ENCODE data around the gene C9orf72.

Gene C9orf72

DNA sequence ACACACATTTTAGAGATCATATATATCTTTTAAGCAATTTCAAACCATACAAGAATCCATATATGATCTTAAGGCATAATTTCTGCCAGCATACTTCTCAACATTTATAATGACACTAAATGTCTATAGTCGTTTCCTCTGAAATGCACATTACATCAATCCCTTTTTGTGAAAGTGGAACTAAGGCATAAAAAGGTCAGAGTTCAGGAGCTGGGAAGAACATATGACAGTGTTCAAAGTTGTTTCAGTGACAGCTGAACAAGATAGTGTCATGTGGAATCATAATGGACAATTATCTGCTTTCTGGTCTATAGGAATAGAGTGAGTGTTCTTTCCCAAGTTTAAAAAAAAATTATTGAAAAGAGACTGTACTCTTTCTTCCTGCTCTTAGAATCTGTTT lies 41.2 kb downstream of the C9orf72 start:
- Mint-ChIP-seq H3K36me3 (ENCODE audit: insufficient read depth) (peaks cover 3% of the 10 kb centered on the region), H3K9me3 (no peaks in the 10 kb centered on the region), H3K4me3 (no peak overlapping the region), H3K4me1 (peaks cover 17% of the 10 kb centered on the region), H3K27ac (ENCODE audit: low read depth) (no peak overlapping the region), H3K27me3 (no peaks in the 10 kb centered on the region)
- no peak for DNase-seq (ENCODE audit: low spot score in 2 of 2)
- no peak for ATAC-seq (replicated peaks; ENCODE audit: extremely low read depth, poor library complexity, severe bottlenecking)

DNA sequence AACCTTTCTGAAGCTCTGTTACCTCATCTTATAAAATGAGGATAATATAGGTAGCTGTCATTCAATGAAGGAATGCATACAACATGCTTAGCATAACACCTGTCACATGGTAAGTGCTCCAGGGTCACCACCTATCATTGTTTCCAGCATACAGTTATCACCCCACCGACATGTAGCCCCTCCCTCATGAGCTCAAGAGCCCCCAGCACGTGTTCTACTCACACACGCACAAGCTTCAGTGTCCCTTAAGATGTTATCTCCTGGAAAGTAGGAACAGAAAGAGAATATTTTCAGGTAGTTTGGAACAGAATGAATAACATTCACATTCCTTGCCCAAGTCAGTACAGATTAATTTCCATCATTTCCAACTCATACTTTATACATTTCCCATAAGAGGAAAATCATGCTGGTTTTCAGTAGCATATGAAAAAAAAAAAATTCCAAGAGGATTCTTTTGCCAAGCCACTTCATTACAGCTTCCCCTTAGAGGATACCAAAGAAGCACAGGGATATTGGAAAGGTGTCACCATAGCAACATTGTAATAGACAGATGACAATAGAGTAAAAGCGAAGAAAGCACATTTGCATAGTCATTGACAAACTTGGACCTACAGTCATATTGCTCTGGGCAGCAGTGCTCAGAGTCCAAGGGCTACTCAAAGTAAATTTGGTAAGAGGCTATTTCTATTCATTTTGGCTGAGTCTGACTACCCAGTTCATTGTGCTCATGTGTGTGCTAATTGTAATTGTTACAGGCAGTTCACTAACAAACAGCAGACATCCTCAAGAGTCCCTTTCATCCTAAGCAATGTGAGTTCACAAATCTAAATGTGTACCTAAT lies 42.1 kb downstream of the C9orf72 start:
- no peak overlapping the region for H3K4me3 Mint-ChIP-seq
- H3K27me3 Mint-ChIP-seq = no peaks in the 10 kb centered on the region
- no peaks in the 10 kb centered on the region for H3K9me3 Mint-ChIP-seq
- DNase-seq (ENCODE audit: low spot score in 2 of 2) = no peak
- peaks cover 3% of the 10 kb centered on the region for H3K36me3 Mint-ChIP-seq (ENCODE audit: insufficient read depth)
- ATAC-seq (replicated peaks; ENCODE audit: extremely low read depth, poor library complexity, severe bottlenecking) = no peak
- peaks cover 17% of the 10 kb centered on the region for H3K4me1 Mint-ChIP-seq
- no peak overlapping the region for H3K27ac Mint-ChIP-seq (ENCODE audit: low read depth)

DNA sequence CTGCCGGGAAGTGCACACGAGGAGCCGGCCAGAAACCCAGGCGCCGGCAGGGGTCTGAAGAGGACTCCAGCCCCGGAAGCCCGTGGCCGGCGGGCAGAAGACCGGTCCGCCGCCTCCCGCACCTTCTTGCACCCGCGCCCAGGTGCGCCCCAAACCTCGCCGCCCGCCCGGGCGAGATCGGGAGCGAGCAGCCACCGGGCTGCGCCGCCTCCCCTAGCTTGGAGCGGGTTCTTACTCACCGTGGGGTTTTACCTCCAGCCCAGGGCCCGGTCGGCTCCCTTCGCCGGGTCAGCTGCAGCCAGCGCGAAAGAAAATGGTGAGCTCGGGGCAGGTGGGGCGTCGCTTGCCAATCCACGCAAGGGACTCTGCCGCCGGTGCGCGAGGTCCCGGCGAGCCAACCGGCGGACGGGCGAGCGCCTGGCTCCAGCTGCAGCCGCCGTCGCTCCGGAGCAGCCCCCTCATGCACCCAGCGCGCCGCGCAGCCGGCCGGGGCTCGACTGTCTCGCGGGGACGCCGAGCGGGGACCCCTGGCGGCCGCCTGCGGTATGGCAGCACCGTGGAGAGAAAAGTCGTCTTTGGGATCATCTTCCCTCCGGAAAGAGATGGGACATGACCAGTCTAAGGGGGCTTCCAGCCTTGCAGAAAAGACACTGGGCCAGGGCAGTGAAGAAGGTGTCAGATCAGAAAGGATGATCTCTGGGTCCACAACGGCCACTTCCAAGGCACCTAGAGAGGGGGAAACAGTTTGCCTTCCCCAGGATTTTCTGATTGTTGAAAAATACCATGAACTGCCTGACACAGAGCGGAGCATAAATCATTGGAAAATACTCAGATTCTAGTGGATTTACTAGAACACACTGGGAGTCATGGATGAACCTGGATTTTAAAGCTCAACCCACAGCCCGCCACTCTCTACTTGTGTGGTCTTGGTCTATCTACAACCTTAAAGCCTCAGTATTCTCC lies 43.7 kb downstream of the C9orf72 start, which contains the start of gene MOB3B:
Gene MOB3B, minus strand, starts transcription at position 499 of the 963 bp plus-strand sequence. CDS start 74,264 bp downstream, outside the sequence.
- peak; percentile 78 for ATAC-seq (replicated peaks; ENCODE audit: extremely low read depth, poor library complexity, severe bottlenecking)
- H3K27me3 Mint-ChIP-seq = no peaks in the 10 kb centered on the region
- peaks cover 17% of the 10 kb centered on the region for H3K4me1 Mint-ChIP-seq
- H3K36me3 Mint-ChIP-seq (ENCODE audit: insufficient read depth) = peaks cover 3% of the 10 kb centered on the region
- no peak within 1 kb of the TSS for H3K27ac Mint-ChIP-seq (ENCODE audit: low read depth)
- no peaks in the 10 kb centered on the region for H3K9me3 Mint-ChIP-seq
- DNase-seq (ENCODE audit: low spot score in 2 of 2) = peak; percentile 57 to 69
- peak within 1 kb of the TSS; percentile 85 for H3K4me3 Mint-ChIP-seq

DNA sequence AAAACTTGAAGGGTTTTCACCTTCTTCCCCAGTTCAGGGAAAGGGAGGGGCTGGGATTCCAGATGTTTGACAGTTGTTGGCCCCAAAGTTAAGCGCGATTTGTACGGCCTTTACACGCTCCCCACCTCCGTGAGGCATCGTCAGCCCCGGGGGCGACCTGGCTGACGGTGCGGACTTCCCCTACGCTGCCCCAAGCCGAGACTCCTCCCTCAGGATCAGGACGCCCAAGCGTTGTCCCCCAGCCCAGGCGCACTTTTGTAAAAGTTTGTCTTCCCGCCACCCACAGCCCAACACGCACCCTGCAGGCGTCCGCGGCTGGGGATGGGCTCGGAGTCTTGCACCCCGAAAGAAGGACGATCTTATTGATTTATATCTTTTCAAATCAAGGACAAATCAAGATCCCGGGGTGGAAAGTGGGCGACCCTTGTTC lies 44.4 kb downstream of the C9orf72 start:
- peak; percentile 60 for ATAC-seq (replicated peaks; ENCODE audit: extremely low read depth, poor library complexity, severe bottlenecking)
- Mint-ChIP-seq H3K27me3 (no peaks in the 10 kb centered on the region), H3K27ac (ENCODE audit: low read depth) (no peak overlapping the region), H3K4me1 (peaks cover 17% of the 10 kb centered on the region), H3K9me3 (no peaks in the 10 kb centered on the region), H3K36me3 (ENCODE audit: insufficient read depth) (peaks cover 3% of the 10 kb centered on the region), H3K4me3 (peak overlapping the region; percentile 85)
- peak; percentile 14 to 22 for DNase-seq (ENCODE audit: low spot score in 2 of 2)

DNA sequence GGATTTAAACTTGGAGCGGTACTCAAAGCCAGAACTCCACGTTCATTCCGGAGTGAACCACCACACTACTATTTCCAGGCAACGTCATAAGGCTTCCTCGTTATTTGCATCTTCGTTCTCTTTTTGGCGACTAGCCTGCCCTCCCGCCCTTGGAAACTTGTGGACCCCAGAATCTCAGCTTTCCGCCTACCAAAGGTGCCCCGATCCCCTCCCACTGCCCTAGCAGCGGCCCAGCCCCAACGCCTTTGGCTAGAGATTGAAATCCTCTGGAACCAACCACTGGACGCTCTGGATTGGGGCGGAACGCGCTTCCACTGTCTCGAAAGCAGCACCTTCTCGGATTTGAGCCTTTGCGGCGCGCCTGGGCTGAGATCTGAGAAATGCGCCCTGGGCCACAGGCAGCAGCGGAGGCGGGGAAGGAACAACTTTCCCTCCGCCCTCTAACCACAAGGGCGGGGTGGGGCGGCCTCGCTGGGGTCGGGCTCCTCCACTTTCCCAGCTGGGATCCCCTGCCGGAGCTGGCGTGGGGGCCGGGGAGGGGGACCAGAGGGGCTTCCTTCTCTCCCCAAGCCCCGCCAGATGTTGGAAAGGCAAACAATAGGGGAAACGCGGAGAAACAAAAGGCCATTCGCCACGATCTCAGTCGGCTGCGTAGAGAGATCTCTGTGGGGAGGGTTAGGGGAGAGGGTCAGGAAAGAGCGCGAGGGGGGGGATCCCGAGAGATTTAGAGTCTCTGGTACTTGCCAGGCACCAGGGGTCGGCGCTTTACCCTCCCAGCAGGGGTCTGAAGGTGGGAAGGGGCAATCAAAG lies 45.0 kb downstream of the C9orf72 start:
- H3K4me1 Mint-ChIP-seq = peaks cover 17% of the 10 kb centered on the region
- H3K27ac Mint-ChIP-seq (ENCODE audit: low read depth) = no peak overlapping the region
- peak in 1 of 2 donors; percentile 25 for DNase-seq (ENCODE audit: low spot score in 2 of 2)
- H3K4me3 Mint-ChIP-seq = peak overlapping the region; percentile 85
- no peaks in the 10 kb centered on the region for H3K9me3 Mint-ChIP-seq
- ATAC-seq (replicated peaks; ENCODE audit: extremely low read depth, poor library complexity, severe bottlenecking) = peak; percentile 60
- no peaks in the 10 kb centered on the region for H3K27me3 Mint-ChIP-seq
- peaks cover 3% of the 10 kb centered on the region for H3K36me3 Mint-ChIP-seq (ENCODE audit: insufficient read depth)

DNA sequence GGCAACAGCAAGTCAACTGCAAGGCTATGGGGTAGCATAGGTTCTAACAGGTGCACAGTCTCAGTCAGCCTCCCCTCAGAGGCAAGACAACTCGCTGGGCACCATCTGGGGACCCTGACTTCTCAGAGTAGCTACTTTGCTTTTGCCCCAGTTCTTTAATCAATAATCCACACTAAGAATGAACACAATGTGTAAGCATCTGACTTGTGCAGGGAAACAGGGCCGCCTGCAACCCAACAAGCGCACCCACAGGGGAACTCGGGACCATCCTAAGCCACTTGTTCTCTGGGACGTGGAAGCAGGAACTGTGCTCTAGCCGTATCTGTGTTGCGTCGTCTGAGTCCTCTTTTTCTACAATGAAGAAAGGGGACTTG lies 45.6 kb downstream of the C9orf72 start:
- Mint-ChIP-seq H3K27ac (ENCODE audit: low read depth) (no peak overlapping the region), H3K36me3 (ENCODE audit: insufficient read depth) (peaks cover 3% of the 10 kb centered on the region), H3K9me3 (no peaks in the 10 kb centered on the region), H3K27me3 (no peaks in the 10 kb centered on the region), H3K4me1 (peaks cover 17% of the 10 kb centered on the region), H3K4me3 (peak overlapping the region; percentile 85)
- DNase-seq (ENCODE audit: low spot score in 2 of 2) = no peak
- ATAC-seq (replicated peaks; ENCODE audit: extremely low read depth, poor library complexity, severe bottlenecking) = no peak

DNA sequence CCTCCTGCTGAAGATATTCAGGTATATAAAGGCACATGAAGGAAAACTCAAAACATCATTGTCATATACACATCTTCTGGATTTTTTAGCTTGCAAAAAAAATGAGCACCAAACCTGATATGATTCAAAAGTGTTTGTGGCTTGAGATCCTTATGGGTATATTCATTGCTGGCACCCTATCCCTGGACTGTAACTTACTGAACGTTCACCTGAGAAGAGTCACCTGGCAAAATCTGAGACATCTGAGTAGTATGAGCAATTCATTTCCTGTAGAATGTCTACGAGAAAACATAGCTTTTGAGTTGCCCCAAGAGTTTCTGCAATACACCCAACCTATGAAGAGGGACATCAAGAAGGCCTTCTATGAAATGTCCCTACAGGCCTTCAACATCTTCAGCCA lies 49.0 kb downstream of the C9orf72 start, which contains the start of gene IFNK:
Gene IFNK, plus strand, starts transcription at position 55 of the 400 bp plus-strand sequence. Its CDS starts 47 bp downstream, at position 102.
- no peak within 1 kb of the TSS for H3K27ac Mint-ChIP-seq (ENCODE audit: low read depth)

DNA sequence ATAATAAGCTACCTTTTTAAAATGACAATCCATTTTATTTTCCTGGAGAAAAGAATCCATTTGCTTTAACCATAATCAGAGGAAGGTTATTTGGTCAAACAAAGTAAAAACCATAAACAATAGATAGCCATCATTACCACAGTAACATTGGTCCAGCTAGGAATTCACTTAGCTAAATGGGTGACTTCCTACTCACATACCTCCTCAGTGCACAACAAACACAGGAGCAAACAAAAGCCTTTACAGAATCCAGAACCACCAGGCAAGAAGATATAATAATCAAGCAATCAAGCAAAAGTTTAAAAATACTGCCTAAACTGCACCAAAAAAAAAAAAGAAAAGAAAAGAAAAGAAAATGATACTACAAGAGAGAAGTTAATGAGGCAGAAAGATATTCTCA lies 50.1 kb downstream of the C9orf72 start:
- Mint-ChIP-seq H3K27me3 (peaks cover 9% of the 10 kb centered on the region), H3K4me1 (peaks cover 2% of the 10 kb centered on the region), H3K9me3 (no peaks in the 10 kb centered on the region), H3K4me3 (no peak overlapping the region), H3K27ac (ENCODE audit: low read depth) (no peak overlapping the region), H3K36me3 (ENCODE audit: insufficient read depth) (peaks cover 2% of the 10 kb centered on the region)
- ATAC-seq (replicated peaks; ENCODE audit: extremely low read depth, poor library complexity, severe bottlenecking) = no peak
- DNase-seq (ENCODE audit: low spot score in 2 of 2) = no peak

More for the DNA sequence above, 49.0 kb downstream of the C9orf72 start, which contains the start of gene IFNK:
- Mint-ChIP-seq H3K36me3 (ENCODE audit: insufficient read depth) (peaks cover 3% of the 10 kb centered on the region), H3K4me1 (peaks cover 12% of the 10 kb centered on the region), H3K9me3 (no peaks in the 10 kb centered on the region), H3K4me3 (no peak within 1 kb of the TSS), H3K27me3 (peaks cover 9% of the 10 kb centered on the region)
- ATAC-seq (replicated peaks; ENCODE audit: extremely low read depth, poor library complexity, severe bottlenecking) = no peak
- no peak for DNase-seq (ENCODE audit: low spot score in 2 of 2)

DNA sequence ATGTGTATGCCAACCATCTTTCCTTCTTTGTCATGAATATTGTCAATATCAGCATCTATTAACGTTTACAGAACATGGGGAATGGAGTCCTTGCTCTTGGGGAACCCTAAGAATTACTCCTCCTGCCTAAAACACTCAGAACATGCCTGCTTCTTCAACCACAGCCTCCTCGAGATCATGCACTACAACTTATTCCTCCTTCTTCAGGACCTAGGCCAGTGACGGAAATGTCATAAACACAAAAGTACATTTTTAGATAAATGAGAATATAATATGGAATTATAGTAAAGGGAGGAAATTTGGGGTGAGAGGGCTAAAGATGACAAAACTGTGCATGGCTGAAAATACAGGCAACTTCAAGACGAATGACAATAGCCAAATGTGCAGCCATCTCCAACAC lies 52.3 kb downstream of the C9orf72 start:
- H3K4me3 Mint-ChIP-seq = no peak overlapping the region
- no peak for DNase-seq (ENCODE audit: low spot score in 2 of 2)
- H3K9me3 Mint-ChIP-seq = no peaks in the 10 kb centered on the region
- no peaks in the 10 kb centered on the region for H3K36me3 Mint-ChIP-seq (ENCODE audit: insufficient read depth)
- H3K27ac Mint-ChIP-seq (ENCODE audit: low read depth) = no peak overlapping the region
- no peak for ATAC-seq (replicated peaks; ENCODE audit: extremely low read depth, poor library complexity, severe bottlenecking)
- H3K27me3 Mint-ChIP-seq = peaks cover 9% of the 10 kb centered on the region
- no peaks in the 10 kb centered on the region for H3K4me1 Mint-ChIP-seq

DNA sequence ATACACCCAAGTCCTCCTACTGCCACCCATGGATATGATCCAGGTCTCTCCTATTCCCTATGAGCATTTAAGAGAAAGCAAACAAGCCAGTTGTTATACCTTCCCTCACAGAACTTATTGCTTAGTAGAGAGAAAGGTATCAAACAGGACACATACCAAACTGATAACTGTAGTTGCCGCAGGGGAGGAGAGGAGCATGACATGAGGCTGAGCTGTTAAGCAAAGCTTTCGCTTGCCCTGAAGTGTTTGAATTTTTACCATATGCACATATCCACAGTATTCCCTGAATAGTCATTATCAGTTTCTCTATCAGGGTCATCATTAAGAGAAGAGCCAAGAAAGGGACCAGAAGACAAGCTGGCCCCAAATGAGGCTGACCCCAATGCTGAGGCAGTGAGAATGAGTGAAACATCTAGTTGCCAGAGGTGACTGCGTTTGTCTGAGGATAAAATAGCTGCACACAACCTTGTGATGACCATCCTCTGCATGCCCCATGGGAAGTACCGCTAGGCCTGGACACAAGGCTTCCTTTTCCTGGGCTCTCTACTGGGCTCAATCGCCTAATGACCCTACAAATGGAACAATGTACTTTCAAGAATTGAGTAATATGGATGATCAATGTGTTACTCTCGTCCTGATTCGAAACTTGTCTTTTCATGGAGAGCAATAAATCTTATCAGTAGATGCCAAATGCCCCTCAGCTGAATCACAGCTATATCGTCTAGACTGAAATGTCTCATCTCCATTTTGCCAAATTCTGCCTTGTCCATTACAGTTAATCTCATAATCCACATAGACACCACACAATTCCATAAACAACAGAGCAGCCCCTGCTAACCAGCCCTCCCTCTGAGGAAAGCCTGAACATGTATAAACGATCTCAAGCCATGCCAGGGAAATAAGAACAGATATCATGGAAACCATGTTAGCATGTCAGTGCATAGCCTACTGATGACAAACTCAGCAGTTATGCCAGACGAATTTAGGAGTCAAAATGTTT lies 53.5 kb downstream of the C9orf72 start:
- H3K4me3 Mint-ChIP-seq = no peak overlapping the region
- no peaks in the 10 kb centered on the region for H3K4me1 Mint-ChIP-seq
- H3K27ac Mint-ChIP-seq (ENCODE audit: low read depth) = no peak overlapping the region
- peaks cover 9% of the 10 kb centered on the region for H3K27me3 Mint-ChIP-seq
- H3K36me3 Mint-ChIP-seq (ENCODE audit: insufficient read depth) = no peaks in the 10 kb centered on the region
- DNase-seq (ENCODE audit: low spot score in 2 of 2) (no peak), ATAC-seq (replicated peaks; ENCODE audit: extremely low read depth, poor library complexity, severe bottlenecking) (no peak)
- H3K9me3 Mint-ChIP-seq = no peaks in the 10 kb centered on the region

DNA sequence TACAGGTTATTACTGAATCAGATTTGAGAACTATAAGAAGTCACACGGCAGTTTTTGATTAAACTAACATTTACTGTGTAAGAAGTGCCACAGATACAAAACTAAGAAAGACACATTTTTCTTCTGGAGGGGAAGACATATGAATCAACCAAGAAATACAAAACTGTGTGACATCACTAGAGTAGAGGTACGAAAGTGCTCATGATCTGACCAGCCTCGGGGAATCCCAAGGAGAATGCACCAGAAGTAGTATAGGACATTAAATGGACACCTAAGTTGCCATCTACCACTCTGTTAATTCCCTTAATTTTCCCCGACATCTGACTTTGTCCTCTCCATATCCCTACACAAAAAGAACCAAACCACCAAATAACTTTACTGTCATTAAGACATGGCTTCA lies 54.5 kb downstream of the C9orf72 start:
- Mint-ChIP-seq H3K9me3 (no peaks in the 10 kb centered on the region), H3K4me1 (no peaks in the 10 kb centered on the region), H3K36me3 (ENCODE audit: insufficient read depth) (no peaks in the 10 kb centered on the region), H3K4me3 (no peak overlapping the region), H3K27me3 (peaks cover 9% of the 10 kb centered on the region), H3K27ac (ENCODE audit: low read depth) (no peak overlapping the region)
- ATAC-seq (replicated peaks; ENCODE audit: extremely low read depth, poor library complexity, severe bottlenecking) = no peak
- no peak for DNase-seq (ENCODE audit: low spot score in 2 of 2)

Measured in central memory CD8-positive, alpha-beta T cell (primary cell).